Measurements from ENCODE around the gene ATP1A3.
"Not testable (repeated sequence)": the region's sequence is repeated elsewhere in the genome, so short reads cannot be mapped to it uniquely, and the experiment has no call there.

Gene ATP1A3

DNA sequence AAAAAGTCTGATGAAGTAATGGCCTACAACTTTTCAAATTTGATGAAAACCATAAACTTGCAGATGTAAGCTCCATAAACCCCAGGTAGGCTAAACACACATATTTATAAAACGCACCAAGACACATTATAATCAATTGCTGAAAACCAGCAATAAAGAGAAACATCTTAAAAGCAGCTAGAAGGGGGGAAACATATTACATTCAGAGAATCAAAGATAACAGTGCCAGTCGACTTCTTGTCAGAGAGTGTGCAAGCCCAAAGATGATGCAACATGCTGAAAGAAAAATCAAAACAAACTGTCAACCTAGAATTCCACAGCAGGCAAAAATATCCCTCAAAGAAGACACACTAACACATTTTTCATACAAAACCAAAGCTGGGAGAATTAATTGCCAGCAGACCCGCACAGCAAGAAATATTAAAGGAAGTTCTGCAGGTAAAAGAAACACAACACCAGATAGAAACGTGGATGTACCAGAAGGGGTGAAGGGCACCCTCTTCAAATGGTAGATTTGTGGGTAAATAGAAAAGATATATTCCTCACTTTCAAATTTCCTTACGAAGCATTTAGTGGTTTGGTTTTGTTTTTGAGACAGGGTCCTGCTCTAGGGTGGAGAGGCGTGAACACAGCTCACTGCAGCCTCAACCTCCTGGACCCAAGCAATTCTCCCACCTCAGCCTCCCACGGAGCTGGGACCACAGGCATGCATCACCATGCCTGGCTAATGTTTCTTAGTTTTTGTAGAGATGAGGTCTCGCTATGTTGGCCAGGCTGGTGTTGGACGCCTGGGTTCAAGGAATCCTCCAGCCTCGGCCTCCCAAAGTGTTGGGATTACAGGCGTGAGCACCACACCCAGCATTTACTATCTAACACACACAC is 16.5 kb upstream of the ATP1A3 start:
- DNase-seq, result no peak

DNA sequence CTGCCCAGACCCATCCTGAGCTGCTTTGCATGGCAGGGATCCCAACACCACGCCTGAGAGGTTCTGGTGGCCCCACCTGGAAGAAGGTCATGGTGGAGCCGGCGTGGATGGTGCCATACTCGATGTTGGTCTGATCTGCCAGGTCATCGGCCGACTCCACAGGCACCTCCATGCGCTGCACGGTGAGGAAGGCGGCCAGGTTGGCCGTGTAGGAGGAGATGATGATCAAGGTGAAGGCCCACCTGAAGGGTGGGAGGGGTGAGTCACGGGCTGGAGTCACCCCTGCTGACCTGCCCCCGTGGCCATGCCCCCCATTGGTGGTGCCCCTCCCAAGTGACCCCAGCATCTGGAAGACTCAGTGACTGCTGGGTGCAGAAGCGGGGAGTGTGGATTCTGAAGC is 12.5 kb upstream of the ATP1A3 start:
- no peak for DNase-seq

- DNase-seq, result no peak
These were observed 11.5 kb upstream of the ATP1A3 start for GRCh38 chr19:42005504-42005903.

DNA sequence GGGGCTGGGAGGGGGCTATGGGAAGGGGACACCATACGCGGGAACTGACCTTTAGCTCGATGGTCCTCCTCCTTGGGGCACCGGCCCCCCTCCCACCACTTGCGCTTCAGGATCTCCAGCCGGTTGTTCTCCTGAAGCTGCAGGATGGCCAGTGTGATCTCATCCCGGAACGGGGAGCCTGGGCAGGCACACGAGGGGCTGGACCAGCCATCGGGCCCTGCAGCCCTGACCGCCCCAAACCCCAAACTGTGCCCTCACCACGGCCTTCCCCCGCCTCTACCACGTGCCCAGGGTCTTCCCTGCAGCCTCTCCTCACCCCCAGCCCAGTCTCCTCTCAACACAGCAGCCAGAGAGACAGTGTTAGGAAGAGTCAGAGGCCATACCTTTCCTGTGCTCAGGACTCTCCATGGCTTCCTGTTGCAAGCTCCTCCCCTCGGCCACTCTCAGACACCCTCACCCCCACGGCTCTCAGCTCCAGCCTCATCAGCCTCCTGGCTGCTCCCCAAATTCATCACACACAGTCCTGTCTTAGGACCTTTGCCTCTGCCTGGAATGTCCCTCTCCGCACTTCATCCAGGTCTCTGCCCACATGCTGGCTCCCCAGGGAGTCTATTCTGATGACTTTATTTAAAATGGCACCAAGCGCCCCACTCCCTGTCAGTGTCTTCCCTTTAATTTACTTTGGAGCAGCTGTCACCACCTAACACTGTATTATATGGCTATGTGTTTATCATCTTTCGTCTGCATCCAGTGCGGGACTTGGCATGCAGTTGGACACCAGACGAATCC is 9.7 kb upstream of the ATP1A3 start:
- no peak for DNase-seq

DNA sequence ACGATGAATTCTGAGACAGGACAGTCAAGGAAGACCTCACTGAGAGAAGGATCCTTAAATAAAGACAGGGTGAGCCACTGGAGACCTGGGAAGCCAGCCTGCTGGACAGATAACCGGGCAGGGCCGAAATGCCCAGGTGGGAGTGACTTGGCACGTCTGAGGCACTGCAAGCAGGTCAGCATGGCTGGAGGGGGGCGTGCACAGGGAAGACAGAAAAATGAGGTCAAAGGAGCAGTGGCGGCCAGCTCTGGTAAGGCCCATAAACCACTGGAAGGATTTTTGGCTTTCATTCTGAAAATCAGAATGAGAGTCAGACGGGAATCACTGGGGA is 5.8 kb upstream of the ATP1A3 start:
- no peak for DNase-seq

DNA sequence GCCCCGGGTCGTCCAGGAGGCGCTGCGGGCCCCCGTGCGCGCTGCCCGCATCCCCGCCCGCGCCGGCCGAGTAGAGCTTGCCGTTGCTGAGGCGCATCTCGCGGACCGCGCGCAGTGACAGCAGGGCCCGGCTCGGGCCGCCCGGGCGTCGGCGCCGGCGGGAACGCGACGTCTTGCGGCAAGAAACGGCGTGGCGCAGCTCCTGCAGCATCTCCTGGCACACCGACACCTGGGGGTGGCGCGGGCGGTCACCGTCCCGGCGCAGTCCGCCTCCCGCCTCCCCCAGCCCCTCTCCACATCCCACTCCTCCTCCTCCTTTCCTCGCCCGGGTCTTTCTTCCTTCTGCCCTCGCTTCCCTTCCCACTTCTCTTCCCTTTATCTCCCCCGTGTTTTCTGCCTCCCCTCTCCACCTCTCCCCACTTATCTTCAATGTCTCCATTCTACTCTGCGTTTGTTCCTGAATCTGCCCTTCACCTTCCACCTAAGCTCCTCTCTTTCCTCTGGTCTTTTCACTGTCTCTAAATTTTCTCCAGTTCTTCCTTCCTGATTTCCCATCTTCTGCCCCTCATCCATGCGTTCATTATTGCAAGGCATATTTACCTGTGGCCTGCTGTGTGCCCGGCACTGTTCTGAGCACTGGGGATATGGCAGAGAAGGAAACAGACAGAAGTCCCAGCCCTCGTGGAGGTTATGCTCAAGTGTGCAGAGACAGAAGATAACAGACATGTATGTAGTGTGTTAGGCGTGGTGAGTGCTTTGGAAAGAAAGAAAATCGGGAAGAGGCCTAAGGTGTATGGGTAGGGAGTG is 5.2 kb upstream of the ATP1A3 start:
- no peak for DNase-seq

GRCh38 chr19:41998246-41999020 is 4.4 kb upstream of the ATP1A3 start:
- peak; percentile 8 for DNase-seq

GRCh38 chr19:41997851-41998229 is 3.8 kb upstream of the ATP1A3 start:
- no peak for DNase-seq

DNA sequence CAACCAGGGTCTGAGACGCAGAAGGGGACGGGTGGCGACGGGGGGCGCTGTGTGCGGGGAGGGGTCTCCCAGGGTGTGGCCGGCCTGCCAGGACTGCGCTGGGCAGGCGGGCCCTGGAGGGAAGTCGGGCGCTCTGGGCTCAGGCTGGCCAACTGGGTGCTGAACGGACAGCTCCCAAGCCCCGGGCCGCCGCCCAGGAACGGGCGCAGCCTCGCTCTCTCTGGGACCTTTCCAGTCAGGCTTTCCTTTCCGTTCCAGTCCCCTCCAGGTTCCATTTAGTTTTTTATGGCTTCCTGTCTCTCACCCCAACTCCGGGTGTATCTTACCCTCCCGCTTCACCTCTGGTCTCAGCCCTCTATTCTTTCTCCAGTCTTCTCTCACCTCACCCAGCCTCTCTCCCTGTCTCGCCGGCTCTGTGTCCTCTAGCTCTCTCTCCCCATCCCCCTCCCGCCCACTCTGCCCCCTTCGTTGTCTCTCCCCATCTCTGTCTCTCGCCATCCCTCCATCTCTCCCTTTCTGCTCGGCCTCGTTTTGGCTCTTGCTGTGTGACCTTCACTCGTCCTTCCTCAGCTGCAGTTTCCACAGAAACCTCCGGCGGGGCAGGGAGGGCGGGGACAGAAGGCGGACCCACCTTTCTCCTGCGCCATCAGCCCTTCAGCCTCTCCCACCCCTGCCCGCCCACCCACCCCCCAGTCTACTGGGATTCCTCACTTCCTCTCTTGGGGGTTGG is 3.3 kb upstream of the ATP1A3 start:
- DNase-seq, result no peak

DNA sequence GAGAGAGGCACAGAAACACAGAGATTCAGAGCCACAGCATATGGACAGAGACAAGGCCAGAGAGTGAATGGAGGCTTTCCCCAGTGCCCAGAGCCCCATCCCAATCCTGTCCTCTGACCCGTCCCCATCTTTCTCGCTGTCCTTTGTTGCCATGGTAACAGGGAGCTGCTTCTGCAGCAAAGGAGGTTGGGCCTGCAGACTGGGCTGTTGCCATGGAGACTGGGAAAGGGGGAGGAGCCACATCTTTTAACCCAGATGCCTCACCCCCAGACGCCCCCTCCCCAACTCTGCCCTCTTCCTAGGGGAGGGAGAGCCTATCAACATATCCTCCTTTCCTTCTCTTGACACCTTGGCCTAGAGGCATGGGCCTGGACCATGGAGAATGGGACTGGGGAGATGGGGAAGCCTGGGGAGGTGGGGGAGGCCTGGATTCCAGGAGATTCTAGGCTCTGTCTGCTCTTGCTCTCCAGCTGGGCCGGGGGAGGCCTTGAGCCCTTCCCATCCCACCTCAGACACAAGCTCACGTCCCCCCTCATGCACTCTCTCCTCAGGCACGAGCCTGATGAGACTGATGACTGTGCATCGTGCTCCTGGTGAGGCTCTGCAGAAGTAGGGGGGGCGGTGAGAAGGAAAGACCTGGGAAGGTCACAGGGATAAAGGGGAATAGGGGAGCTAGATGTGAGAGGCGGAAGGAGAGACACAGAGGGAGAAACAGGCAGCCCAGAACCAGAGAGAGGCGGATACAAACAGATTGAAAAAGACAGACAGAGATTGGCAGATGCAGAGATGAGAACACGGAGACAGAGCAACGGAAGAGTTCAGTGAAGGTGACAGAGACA is 2.1 kb upstream of the ATP1A3 start:
- DNase-seq, result no peak

- DNase-seq, result no peak
These were observed 1.2 kb upstream of the ATP1A3 start for GRCh38 chr19:41994994-41995958.

DNA sequence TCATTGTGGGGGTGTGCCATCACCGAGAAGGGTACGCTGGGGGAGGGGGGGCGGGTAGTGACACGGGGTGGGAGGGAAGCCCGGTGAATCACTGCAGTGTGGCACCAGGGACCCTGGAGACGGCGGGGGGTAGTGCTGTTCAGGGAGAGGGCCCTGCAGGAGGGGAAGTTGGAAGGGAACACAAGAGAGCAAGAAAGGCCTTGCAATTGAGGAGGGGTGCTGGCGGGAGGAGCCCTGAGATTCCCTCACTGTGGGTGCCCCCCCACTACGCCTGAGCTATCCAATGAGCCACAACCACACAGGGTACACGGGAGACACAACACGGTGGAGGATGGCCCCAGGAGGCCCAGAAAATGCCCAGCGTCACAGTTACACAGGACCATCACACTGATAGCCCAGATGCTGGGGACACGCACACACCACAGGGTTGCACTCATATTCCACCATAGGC is 516 bp upstream of the ATP1A3 start:
- DNase-seq, result no peak

GRCh38 chr19:41991925-41992569 is 2.0 kb downstream of the ATP1A3 start:
- not testable (repeated sequence) for DNase-seq

- DNase-seq, result no peak
These were observed 3.0 kb downstream of the ATP1A3 start for GRCh38 chr19:41991025-41991424.

DNA sequence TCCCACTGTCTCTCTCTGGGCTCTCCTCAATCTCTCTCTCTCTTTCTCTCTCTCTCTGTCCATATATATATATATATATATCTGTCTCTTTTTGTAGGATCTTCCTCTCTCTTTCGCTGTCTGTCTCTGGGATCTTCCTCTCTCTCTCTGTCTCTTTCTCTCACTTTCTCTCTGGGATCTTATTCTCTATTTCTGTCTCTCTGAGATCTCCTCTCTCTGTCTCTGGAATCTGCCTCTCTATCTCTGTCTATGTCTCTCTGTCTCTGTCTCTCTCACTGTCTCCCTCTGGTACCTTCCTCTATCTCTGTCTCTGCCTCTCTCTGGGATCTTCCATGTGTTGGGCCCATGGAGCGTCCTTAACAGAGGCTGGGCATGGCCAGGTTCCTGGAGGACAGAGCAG is 3.4 kb downstream of the ATP1A3 start:
- no peak for DNase-seq

- no peak for DNase-seq
These were observed 4.0 kb downstream of the ATP1A3 start for GRCh38 chr19:41990028-41990427.

DNA sequence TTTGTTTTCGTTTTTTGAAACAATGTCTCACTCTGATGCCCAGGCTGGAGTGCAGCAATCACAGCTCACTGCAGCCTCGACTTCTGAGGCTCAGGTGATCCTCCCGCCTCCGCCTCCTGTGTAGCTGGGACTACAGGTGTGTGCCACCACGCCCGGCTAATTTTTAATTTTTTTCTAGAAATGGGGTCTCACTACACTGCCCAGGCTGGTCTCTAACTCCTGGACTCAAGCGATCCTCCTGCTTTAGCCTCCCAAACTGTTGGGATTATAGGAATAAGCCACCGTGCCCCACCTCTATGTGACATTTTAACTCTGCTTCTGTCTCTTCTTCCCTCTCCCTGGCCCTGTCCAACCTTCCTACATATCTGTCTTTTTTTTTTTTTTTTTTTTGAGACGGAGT is 5.1 kb downstream of the ATP1A3 start:
- DNase-seq, result no peak

DNA sequence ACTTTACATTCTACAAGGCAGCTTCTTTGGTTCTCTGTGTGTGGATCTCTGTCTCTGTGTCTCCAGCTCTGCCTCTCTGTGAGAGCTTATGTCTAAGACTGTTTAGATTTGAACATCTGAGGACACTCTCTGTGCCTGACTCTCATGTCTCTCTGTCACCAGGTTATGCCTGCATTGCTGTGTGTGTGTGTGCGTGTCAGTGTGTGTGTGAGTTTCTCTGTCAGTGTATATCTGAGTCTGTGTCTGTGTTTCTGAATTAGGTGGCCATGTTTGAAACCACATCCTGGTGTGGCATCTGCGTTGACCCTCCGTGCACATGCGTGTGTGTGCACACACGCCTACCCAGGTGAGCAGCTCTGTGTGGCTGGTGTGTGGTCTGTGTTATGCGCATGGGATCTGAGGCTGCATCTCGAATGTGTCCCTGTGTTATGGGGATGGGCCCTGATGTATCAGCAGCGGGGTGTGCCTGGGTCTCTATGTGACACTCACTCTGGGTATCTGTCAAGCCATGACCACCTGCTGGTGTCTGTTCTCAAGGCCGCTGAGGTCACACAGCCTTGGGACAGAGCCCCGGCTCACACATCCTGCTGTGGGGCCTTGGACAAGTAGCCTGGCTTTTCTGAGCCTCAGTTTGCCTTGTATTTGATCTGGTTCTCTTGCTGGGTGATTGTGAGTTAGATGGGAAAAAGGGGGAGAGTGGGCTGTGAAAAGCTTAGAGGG is 6.7 kb downstream of the ATP1A3 start:
- no peak for DNase-seq
